Stimulated activated CD8-positive, alpha-beta memory T cell treated with anti-CD3 and anti-CD28 coated beads, Interleukin-15, amount 100 ng/mL, for 24 hours (primary cell): ENCODE data around the gene PPP2R2C.

Experiments used
- DNase-seq: peaks from one replicate; pipeline ENCODE4 v3.0.0-alpha.2; 2020; ENCODE audit warnings: low read depth

Gene PPP2R2C

DNA sequence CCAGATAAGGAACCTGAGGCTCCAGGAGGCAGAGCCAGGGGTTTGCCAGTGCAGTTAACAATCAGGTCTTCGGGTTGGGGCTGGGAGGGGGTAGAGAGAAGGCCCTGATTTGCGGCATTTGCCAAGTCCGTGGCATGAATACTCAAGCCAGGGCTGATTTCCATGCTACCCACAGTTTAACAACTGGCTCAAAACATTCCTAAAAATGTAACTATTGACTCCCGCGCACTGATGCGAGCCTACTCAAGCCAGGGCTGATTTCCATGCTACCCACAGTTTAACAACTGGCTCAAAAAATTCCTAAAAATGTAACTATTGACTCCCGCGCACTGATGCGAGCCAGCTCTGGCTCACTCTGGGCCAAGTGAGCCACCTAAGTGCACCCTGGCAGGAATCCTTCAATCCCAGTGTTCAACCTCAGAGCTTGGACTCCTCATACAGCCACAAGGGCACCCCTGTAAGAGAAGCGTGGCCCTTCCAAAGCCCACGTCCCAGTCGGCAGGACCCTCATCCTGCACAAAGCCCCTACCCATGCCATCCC is 75.6 kb downstream of the PPP2R2C start:
- no peak for DNase-seq

- DNase-seq: no peak
Measured at GRCh38 chr4:6395466-6396228, 76.8 kb downstream of the PPP2R2C start.

- no peak for DNase-seq
Measured at GRCh38 chr4:6394671-6395081, 77.7 kb downstream of the PPP2R2C start.

- no peak for DNase-seq
Measured at GRCh38 chr4:6393544-6394475, 78.6 kb downstream of the PPP2R2C start.

- DNase-seq: no peak
Measured at GRCh38 chr4:6393066-6393465, 79.3 kb downstream of the PPP2R2C start.

- no peak for DNase-seq
Measured at GRCh38 chr4:6392407-6392806, 80.0 kb downstream of the PPP2R2C start.

DNA sequence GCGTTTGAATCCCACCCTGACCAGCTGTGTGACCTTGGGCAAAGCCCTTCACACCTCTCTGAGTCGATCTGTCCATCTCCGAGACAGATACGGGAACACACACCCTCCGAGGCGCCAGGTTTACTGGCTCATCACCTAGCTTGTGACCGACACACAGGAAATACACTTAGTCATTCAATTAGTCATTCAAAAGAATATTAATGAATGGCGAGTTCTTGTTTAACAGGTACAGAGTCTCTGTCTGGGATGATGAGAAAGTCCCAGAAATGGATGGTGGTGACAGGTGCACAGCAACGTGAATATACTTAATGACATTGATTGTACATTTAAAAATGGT is 80.6 kb downstream of the PPP2R2C start:
- no peak for DNase-seq

DNA sequence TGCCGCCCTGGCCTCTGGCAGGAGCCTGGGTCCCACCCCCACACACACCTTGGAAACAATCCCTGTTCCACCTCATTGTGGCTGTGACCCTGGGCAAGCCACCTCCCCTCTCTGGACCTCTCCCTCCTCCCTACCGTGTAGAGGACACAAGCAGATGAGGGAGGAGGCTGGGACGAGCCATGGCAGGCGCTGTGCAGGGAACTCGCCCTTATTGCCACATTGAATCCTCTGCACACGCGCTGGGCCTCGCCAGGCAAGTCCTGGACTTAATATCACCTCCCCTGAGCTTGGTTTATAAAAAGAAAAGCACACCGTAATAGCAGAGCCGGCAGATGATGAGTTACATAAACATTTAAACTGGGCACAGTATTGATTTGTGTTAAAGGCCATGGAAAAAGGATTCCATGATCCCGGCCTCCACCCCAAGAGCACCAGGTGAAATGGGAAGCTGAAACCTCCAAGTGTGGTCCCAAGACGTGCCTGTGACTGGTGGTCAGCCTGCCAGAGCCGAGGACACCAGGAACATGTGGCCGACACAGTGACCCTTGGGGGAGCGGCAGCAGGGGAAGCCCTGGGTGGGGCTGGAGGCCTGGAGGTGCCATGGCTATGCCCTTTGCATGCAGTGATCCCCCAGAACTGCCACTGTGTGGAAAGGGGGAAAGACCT is 81.1 kb downstream of the PPP2R2C start:
- DNase-seq: no peak

GRCh38 chr4:6390356-6390755 is 82.1 kb downstream of the PPP2R2C start:
- no peak for DNase-seq

- no peak for DNase-seq
Measured at GRCh38 chr4:6389142-6389825, 83.1 kb downstream of the PPP2R2C start.

DNA sequence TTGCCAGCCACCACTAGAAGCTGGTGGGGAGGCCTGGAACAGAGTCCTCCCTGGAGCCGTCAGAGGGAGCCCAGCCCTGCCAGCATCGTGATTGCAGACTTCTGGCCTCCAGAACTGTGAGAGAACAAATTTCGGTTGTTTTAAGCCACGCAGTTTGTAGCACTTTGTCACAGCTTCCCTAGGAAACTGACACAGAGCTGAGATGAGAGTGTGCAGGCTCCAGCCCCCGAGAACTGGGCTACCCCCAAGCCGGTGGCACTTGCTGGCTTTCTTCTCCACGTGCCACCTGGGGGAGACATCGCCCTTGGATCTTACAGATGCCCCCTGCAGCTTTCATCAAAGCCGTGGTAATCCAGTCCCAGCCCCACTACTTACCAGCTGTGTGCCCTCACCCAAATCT is 83.7 kb downstream of the PPP2R2C start:
- DNase-seq: no peak

DNA sequence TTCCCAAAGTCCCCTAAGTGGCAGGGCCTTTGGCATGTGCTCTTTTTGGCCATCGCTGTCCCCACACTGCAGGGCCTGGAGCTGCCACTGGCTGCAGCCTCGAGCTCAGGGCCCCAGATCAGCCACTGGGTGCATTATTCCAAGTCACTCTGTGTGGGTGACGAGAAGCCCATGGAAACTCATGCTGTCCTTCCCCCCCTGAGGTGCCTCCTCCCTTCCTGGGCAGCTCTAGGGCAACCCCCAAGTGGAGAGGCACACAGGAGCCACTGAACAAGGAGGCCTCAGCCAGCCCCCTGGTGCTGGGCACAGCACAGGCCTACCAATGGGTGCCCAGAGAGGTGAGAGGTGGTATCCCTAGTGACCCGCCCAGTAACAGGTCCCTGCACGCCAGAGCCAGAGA is 84.5 kb downstream of the PPP2R2C start:
- no peak for DNase-seq

DNA sequence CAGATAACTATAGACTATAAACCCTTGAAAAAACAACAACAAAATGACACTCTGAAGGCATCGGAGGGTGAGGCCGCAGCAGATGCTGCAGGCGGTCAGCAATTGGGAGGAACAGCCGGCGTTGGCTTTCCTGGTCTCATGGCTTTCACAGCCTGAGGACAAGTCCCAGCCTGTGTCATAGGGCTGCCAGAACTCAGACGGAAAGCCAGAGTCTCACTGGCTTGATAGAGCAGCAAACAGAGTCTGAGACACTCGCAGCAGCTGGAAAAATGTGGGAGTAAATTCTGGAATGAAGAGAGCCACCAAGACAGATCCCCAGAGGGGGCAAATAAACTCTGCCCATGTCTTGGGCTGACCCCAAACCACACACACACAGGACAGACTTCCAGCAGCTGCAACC is 86.3 kb downstream of the PPP2R2C start:
- no peak for DNase-seq

GRCh38 chr4:6385288-6385687 is 87.1 kb downstream of the PPP2R2C start:
- DNase-seq: no peak

GRCh38 chr4:6384541-6384940 is 87.9 kb downstream of the PPP2R2C start:
- no peak for DNase-seq

DNA sequence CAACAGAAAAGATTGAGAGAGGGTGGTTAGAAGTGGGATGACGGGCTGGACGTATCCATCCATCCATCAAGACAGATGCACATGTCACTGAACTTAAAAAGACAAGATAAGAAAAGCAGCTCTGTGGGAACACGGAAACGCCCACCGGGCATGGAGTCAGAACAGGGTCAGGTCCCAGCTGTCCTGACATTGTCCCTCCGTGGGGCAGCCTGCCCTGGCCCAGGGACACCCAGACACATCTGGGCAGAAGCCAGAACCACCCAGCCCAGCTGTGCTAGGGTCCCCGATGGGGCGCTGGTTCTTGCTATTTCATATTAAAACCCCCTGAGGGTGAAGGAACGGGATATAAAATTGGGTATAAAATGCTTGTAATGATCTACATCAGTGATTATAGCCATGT is 88.5 kb downstream of the PPP2R2C start:
- DNase-seq: no peak

DNA sequence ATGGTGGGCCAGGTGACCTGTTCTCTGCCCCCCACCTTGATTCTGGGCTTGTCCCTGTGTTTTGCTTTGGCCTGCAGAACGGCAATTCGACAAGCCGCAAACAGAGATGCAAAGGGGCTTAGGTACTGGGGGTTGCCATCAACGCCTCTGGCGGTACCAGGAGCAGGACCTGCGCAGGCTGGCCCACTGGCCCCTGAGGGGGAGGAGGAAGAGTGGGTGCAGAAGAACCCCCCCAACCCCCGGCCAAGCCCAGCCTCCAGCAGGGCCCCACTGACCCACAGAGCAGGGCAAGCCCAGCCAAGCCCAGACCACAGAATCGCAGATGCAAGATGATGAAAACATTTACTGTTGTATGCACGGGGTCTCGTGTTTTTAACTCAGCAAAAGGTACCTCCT is 89.4 kb downstream of the PPP2R2C start:
- DNase-seq: no peak

DNA sequence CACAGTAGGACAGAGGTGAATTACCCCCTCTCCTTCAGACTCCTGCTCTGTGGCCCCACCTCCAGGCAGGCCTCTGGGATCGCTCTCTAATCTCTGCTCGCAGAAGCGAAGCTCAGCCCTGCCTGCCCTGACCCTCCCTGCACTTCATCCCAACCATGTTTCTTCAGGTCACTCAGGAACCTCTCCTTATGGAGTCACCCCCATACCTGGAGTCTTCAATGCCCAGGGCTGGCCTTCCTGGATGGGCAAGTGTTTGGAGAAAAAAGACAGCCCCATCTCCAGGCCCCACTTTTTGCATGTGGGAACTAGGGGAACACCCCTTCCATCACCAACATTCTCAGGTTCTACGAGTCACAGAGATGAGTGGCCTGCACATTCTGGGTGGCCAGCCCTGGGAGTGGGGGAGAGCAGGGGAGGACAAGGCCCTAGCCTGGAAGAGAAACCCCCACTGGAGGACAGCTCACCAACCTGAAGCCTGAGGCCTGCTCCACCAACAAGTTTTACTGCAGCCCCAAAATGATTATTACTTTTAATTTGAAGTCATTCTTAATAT is 90.8 kb downstream of the PPP2R2C start:
- no peak for DNase-seq

- no peak for DNase-seq
Measured at GRCh38 chr4:6380746-6381410, 91.5 kb downstream of the PPP2R2C start.

- no peak for DNase-seq
Measured at GRCh38 chr4:6379767-6380745, 92.4 kb downstream of the PPP2R2C start.
